GM18867 (cell line): Measurements from ENCODE around the gene ALPK1.
A peak's percentile ranks its signal among the peaks of the same experiment; 100 is the strongest.
"Not testable (repeated sequence)": the region's sequence is repeated elsewhere in the genome, so short reads cannot be mapped to it uniquely, and the experiment has no call there.

ENCODE experiments used
- ATAC-seq: cut with Tn5 transposase; IDR thresholded peaks from one replicate; pipeline ENCODE4 v1.9.1; 2021; ENCODE audit warnings: mild to moderate bottlenecking, moderate library complexity; ENCODE audit not compliant: unreplicated experiment

ALPK1 gene

DNA sequence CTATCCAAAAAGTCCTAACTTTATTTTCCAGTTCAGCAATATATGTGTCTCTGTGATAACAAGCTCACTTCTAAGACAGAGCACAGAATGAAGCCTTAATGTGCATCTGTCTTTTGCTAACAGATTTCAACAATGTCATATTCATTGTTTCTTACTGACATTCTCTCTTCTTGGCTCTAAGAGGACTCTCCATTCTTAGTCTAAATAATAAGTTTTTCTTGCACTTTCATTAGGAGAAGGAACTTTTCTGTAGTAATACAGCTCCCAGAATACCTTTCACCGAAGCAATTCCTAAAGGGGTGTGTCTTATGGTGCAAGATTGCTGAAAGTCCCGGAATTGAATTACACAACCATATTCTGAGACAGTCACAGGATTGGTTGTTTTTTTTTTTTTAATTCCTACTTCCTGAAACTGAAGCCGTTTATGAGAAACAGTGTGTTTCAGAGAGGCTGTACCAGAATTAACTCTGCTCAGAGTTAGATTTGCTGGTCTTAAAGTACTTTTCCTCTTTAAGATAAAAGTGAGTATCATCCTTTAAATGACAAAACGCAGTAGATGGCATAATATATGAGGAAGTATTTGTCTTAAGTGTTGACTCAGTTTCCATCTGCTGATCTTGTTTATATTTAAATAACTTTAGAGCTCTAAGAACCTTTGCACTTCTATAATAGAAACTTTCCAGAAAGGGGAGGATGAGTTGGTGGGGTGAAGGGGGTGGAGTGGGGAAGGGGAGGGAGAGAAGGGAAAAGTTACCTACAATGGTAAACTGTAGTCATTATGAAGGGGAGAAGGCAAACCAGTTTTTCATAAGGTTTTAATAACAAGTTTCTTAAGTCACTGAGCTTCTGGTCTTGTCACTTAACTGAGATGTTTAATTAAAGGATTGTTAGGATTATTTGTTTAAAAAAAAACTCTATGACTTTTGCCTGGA, at the start of gene ALPK1:
TSS of gene ALPK1 (plus strand) at position 421 of the 932 bp plus-strand sequence.
- peak; percentile 89 for ATAC-seq

GRCh38 chr4:112251019-112251643, 46.0 kb upstream of the ALPK1 start:
- no peak for ATAC-seq

DNA sequence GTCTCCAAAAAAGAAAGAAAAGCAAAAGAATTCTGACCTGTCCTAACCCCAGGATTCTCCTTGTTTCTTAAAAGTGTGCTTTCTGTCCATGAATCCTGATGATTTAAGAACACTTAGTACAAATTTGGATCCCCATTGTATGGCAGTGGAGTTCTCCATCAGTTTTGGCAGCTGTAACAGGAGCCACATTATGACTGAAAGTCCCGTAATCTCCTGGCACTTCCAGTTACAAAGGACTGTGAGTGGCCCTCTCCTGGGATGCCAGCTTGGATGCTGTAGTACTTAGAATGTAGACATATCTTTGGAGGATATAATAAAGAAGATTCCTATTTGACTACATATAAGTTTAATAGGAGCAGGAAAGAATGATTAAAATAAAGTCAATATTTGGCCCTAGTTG, 44.9 kb upstream of the ALPK1 start:
- no peak for ATAC-seq

DNA sequence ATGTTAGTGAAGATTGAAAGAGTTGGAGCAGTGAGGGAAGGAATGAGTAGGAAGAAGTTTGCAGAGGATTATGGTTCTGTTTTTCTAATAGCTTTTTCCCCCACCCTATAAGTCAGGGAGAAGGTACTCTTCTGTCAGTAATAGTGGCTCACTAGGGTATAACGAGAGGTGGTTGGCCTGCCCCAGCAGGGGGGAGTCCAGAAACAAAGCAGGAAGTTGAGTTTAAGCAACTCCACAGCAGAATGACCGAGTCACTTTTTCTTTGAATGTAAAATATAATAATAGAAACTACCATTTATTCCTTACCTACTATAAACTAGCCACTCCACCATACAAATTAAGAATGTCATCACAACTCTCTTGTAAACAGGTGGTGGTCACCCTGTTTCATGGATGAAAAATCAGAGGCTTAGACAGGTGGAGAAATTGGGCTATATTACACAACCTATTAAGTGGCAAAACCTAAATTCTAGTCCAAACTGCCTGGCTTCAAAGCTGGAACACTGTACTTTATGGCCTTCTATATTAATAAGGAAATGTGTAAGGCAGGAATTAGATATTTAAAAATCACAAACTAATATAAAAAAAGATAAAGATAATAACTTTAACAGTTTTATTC, 43.7 kb upstream of the ALPK1 start:
- ATAC-seq: no peak

DNA sequence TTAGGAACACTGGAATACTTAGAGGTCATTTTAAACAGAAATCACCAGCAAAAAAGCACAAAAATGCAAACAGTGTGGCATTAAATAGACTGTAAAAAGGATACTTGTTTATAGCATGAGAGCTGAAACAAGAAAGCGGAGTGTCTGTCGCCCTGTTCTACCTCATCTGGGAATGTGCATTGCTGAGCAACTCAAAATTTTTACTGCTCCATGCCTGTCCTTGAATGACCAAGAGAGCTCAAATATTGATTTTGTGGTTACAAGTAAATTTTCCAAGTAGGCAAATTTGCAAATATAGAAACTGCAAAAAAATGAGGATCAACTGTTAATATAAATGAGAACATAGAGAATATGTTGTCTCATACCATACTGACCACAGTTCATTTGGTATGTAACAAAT, 40.1 kb upstream of the ALPK1 start:
- ATAC-seq: no peak

- no peak for ATAC-seq
Observed at GRCh38 chr4:112266823-112267222, 30.3 kb upstream of the ALPK1 start.

DNA sequence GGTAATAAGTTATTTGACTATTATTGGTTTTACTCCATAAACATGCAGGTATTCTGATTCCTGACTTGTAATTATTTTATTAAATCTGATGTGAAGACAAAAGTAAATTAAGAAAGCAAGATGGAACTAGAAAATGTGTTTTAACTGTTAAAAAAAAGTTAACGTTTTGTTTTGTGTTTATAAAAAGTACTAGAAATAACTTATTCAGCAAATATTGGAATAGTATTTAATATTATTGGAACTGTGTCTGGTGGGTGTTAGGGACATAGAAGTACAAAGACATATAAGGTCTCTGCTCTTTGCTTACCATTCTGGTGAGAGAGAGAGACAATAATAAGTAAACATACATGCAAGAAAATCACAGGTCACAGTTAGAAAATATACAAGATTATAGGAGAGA, 27.1 kb upstream of the ALPK1 start:
- no peak for ATAC-seq

DNA sequence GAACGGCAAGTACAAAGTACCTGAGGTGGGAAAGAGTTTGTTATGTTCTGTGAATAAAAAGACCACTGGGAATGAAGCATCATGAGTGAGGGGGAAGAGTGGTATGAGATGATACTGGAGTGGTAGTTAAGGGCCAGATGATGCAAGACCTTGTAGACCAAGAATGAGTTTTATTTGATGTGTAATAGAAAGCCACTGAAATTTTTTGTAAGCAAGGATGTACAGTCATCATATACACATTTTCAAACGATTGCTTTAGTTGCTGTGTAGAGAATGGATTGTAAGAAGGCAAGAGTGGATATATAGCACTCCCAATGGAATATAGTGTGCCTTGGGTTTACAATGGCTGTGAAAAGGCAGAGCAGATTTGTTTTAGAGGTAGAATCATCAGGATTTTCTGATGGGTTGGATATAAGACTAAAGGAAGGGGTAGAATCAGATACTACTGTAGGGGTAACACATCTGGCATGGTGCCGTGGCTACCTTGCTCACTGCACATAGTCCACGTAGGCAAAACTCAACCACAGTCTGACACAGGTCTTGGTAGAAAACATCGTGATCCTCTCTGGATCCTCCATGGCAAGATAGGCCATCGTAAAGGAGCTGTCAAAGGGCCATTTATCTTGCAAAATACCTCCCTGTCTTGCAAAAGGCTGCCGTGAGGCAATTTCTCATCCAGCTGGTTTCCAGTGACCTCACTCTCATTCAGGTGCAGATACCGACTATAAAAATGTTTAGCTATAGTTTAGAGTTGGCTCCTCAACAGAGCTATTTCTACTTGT, 26.3 kb upstream of the ALPK1 start:
- no peak for ATAC-seq

- ATAC-seq: no peak
Observed at GRCh38 chr4:112272292-112272691, 24.9 kb upstream of the ALPK1 start.

GRCh38 chr4:112274959-112275358, 22.2 kb upstream of the ALPK1 start:
- no peak for ATAC-seq

- no peak for ATAC-seq
Observed at GRCh38 chr4:112276113-112276512, 21.1 kb upstream of the ALPK1 start.

DNA sequence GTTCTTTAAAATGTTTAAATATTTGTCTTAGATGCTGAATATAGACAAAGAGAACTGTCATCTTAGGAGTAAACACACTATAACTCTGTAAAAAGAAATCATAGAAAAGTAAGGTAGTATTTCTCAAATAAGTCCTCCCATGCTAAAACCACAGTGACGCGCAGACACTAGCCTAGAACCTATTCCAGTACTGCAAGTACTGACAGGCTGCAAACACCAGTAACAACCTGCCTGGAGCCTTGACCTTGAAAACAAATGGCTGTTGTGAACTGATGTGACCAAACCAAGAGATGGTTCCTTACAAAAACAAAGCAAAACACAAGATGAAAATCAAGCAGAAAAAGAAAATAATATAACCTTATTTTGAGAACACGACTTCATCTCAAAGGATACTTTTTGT, 19.9 kb upstream of the ALPK1 start:
- ATAC-seq: no peak

GRCh38 chr4:112277705-112278448, 19.3 kb upstream of the ALPK1 start:
- ATAC-seq: no peak

DNA sequence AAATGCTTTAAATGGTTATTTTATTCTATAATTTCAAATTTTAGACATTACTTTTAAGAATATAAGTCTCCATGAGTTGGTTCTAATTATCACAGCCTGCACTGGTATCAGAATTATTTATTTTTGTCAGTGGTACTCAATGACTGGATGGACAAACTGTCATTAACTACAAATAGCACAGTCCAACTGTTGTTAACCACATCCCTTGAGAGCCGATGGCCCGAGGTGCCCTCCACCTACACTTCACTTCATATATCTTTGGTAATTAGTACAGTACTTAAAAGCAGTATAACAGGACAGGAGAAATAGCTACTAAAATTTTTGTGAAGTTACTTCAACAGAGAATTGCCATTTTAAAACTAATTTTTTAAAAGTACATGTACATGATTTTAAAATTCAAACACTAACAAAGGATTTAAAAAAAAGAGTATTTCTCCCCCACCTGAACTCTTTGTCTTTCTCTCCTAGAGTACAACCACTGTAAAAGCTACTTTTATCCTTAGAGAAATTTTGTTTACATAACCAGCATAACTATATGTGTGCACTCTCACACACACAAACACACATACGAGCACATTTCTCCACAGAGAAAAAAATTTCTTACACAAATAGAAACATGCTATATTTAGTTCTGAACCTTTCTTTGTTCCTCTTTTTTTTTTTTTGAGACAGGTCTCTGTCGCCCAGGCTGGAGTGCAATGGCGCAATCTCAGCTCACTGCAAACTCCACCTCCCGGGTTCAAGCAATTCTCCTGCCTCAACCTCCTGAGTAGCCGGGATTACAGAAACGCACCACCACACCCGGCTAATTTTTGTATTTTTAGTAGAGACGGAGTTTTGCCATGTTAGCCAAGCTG, 17.9 kb upstream of the ALPK1 start:
- peak; percentile 66 for ATAC-seq

DNA sequence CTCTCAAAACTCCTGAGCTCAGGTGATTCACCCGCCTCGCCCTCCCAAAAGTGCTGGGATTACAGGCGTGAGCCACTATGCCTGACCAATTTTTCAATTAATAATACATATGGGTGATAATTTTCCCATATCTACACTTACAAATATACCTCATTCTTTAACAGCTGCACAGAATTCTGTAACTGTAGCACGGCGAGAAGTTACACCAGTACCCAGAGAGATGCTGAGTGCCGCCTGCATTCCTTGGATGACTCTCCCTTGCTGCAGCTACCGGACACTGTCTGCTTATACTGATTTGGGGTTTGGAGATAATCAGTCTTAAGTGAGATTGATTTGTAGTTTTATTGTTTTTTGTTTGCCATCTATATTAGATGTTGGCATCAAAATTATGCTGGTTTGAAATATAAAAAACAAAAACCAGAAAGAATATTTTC, 17.3 kb upstream of the ALPK1 start:
- ATAC-seq: peak; percentile 25

DNA sequence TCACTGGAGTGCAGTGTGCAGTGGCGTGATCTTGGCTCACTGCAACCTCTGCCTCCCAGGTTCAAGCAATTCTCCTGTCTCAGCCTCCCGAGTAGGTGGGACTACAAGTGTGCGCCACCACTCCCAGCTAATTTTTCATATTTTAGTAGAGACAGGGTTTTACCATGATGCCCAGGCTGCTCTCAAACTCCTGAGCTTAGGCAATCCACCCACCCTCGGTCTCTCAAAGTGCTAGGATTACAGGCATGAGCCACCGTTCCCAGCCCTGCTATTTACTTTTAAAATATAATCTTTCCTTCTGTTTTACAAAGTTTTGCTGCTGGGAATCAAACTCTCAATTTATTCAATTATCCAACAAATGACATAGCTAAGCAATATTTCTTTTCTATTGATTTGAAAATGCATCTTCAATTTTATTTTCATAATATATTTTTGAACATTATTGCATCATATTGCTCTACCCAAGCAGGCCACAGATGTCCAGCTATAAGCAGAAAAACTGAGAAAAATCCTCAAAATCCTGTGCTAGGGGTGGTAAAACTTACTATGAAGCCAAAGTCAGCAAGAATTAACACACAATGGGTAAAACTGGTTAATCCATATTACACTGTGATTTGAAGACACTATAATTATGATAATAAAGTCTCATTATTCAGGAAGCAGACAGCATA, 16.6 kb upstream of the ALPK1 start:
- no peak for ATAC-seq

DNA sequence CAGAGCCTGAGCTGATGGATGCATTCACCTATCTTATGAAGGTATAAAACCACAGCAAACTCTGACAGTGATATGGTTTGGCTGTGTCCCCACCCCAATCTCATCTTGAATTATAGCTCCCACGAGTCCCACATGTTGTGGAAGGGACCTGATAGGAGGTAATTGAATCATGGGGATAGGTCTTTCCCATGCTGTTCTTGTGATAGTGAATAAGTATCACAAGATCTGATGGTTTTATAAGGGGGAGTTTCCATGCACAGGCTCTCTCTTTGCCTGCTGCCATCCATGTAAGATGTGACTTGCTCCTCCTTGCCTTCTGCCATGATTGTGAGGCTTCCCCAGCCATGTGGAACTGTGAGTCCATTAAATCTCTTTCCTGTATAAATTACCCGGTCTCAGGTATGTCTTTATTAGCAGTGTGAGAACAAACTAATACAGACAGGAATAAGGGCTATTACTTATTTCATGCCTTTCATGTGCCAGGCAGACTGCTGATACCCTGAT, 15.2 kb upstream of the ALPK1 start:
- not testable (repeated sequence) for ATAC-seq

- ATAC-seq: no peak
Observed at GRCh38 chr4:112282860-112283667, 14.1 kb upstream of the ALPK1 start.
